D721Med (cell line): Measurements from ENCODE around the gene DPM1.

Experiments
- DNase-seq: peaks from one replicate; pipeline ENCODE4 v3.0.0; 2011; ENCODE audit warnings: low spot score; ENCODE audit not compliant: insufficient read length
- FAIRE-seq: peaks from 2 replicates; lab custom pipeline; 2011; peaks lifted over from hg19 to GRCh38; lab: Jason Lieb, UNC
- TF ChIP-seq, protein P1 (sequence below): IDR thresholded peaks from 2 replicates; pipeline ENCODE4 v1.5.1; 2012; ENCODE audit warnings: mild to moderate bottlenecking, control low read depth; ENCODE audit not compliant: insufficient read depth; ENCODE audit errors: missing control alignments

Gene DPM1

DNA sequence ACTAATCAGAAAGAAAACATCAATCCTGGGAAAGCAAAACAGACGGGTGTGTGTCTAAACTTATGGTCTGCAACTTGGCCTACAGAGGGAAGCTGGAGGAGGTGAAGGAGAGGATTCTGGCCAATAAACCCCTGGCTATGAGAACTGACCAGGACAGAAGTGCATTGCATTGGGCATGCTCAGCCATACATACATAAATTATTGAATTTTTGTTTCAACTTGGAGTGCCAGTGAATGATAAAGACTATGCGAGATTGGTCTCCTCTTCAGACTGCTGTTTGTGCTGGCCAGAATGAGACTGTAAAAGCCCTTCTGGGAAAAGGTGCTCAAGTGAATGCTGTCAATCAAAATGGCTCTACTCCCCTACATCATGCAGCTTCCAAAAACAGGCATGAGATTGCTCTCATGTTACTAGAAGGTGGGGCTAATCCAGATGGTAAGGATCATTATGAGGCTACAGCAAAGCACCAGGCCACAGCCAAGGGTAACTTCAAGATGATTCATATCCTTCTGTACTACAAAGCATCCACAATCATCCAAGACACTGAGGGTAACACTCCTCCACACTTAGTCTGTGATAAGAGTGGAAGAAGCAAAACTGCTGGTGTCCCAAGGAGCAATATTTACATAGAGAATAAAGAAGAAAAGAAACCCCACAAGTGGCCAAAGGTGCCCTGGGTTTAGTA is 44.5 kb downstream of the DPM1 start:
- TF ChIP-seq, protein P1, sequence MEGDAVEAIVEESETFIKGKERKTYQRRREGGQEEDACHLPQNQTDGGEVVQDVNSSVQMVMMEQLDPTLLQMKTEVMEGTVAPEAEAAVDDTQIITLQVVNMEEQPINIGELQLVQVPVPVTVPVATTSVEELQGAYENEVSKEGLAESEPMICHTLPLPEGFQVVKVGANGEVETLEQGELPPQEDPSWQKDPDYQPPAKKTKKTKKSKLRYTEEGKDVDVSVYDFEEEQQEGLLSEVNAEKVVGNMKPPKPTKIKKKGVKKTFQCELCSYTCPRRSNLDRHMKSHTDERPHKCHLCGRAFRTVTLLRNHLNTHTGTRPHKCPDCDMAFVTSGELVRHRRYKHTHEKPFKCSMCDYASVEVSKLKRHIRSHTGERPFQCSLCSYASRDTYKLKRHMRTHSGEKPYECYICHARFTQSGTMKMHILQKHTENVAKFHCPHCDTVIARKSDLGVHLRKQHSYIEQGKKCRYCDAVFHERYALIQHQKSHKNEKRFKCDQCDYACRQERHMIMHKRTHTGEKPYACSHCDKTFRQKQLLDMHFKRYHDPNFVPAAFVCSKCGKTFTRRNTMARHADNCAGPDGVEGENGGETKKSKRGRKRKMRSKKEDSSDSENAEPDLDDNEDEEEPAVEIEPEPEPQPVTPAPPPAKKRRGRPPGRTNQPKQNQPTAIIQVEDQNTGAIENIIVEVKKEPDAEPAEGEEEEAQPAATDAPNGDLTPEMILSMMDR = no peak
- DNase-seq = no peak
- FAIRE-seq = no peak

GRCh38 chr20:50911716-50912115 is 46.6 kb downstream of the DPM1 start:
- FAIRE-seq (no peak), DNase-seq (no peak)
- TF ChIP-seq, protein P1 = no peak

GRCh38 chr20:50911030-50911429 is 47.3 kb downstream of the DPM1 start:
- DNase-seq = no peak
- TF ChIP-seq, protein P1 = no peak
- no peak for FAIRE-seq

DNA sequence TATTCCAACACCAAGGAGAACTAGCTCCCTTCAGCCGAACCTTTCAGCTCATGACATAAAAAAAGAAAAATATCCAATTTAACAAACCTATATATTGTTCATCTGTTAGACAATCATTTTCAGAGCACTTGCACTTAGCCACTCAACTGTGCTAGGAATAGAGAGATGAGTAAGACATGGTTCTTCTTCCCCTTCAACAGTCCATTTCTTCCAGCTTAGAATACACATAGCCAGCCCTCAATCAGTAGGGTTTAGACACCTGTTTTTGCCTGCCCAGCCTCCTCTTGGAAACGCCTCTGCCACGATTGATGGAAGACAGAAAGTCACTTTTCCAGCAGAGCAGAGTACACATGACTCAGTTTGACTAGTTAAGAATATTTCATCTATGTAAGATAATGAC is 48.9 kb downstream of the DPM1 start:
- no peak for FAIRE-seq
- TF ChIP-seq, protein P1 = no peak
- no peak for DNase-seq

GRCh38 chr20:50904067-50904570 is 54.2 kb downstream of the DPM1 start:
- no peak for FAIRE-seq

DNA sequence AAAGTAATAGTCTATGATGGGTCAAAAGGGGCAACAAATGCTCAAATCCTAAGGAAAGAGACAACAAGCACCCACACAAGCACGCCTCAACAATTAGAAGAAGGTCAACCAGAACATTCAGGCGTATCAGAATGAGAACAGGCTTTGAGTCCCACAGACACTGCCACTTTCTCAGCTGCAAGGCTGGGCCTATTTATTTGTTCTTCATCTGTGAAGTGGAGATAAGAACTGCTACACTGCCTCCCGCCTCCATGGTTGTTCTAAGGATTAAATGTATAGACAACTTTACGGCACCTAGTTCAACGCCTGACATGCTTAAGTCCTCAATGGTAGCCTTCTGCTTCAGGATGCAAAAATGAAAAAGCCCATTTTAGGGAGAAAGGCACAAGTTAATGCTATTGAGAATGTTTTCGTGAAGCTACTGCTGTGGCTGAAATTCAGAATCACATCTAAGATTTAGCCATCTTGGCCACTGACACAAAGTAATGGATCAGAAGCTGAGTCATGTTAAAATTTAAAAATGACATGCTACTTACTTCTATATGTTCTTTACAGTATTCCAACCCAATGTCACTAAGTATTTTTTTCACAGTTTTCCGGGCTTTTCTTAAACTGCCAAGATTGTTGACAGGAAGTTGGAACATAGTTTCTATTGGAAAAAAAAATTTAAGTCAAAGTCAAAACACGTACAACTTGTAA is 54.8 kb downstream of the DPM1 start:
- TF ChIP-seq, protein P1 = no peak
- no peak for DNase-seq
- no peak for FAIRE-seq

More at GRCh38 chr20:50904067-50904570, 54.2 kb downstream of the DPM1 start:
- TF ChIP-seq, protein P1 = no peak
- DNase-seq = no peak

GRCh38 chr20:50901301-50901700 is 57.0 kb downstream of the DPM1 start:
- no peak for DNase-seq
- TF ChIP-seq, protein P1 = no peak
- FAIRE-seq = no peak
